Measurements from ENCODE around the gene INTS6. TPM values are rescaled to one million over a fixed set of nuclear protein-coding genes. Genes with fewer than 3 reads are reported as not detected.

The INTS6 gene
- total RNA-seq, 3 donors from 2014 or later (not counting 1 experiment from before 2014, with no cell fraction given): 89.2 to 142 (median 110) TPM

- Histone ChIP-seq H3K27me3 (ENCODE audit: control insufficient read depth, insufficient read depth, low read length) (no peaks in the 10 kb centered on the region), H3K4me1 (ENCODE audit: control insufficient read depth, insufficient read depth, low read length) (no peaks in the 10 kb centered on the region), H3K9me3 (ENCODE audit: control insufficient read depth, insufficient read depth, low read length) (no peaks in the 10 kb centered on the region), H3K36me3 (ENCODE audit: control insufficient read depth, insufficient read depth, low read length) (no peaks in the 10 kb centered on the region), H3K27ac (ENCODE audit: low read length) (no peak overlapping the region), H3K4me3 (ENCODE audit: low read length) (no peak overlapping the region)
- DNase-seq: no peak
- H3K27ac Mint-ChIP-seq: no peak overlapping the region
- ATAC-seq: no peak
- no peaks in the 10 kb centered on the region for H3K36me3 Mint-ChIP-seq
- H3K4me3 Mint-ChIP-seq: no peak overlapping the region
- H3K27me3 Mint-ChIP-seq (ENCODE audit: low read depth in 2 of 2): no peaks in the 10 kb centered on the region
- TF ChIP-seq CTCF (IDR thresholded peaks at IDR 0.05): no peak
- intact Hi-C loops (cut with micrococcal nuclease): no loop called here
- H3K4me1 Mint-ChIP-seq: no peaks in the 10 kb centered on the region
- H3K9me3 Mint-ChIP-seq: no peaks in the 10 kb centered on the region
These were observed 103.8 kb downstream of the INTS6 start for GRCh38 chr13:51349016-51349415.

- intact Hi-C loops (cut with micrococcal nuclease): no loop called here
- Histone ChIP-seq H3K9me3 (ENCODE audit: control insufficient read depth, insufficient read depth, low read length) (no peaks in the 10 kb centered on the region), H3K27me3 (ENCODE audit: control insufficient read depth, insufficient read depth, low read length) (no peaks in the 10 kb centered on the region), H3K4me1 (ENCODE audit: control insufficient read depth, insufficient read depth, low read length) (no peaks in the 10 kb centered on the region), H3K27ac (ENCODE audit: low read length) (no peak overlapping the region), H3K4me3 (ENCODE audit: low read length) (no peak overlapping the region), H3K36me3 (ENCODE audit: control insufficient read depth, insufficient read depth, low read length) (no peaks in the 10 kb centered on the region)
- ATAC-seq (no peak), DNase-seq (no peak)
- TF ChIP-seq CTCF (IDR thresholded peaks at IDR 0.05): no peak
- Mint-ChIP-seq H3K9me3 (no peaks in the 10 kb centered on the region), H3K4me1 (no peaks in the 10 kb centered on the region), H3K27me3 (ENCODE audit: low read depth in 2 of 2) (no peaks in the 10 kb centered on the region), H3K27ac (no peak overlapping the region), H3K4me3 (no peak overlapping the region), H3K36me3 (no peaks in the 10 kb centered on the region)
- WGBS (ENCODE audit: insufficient coverage): 89% methylated on average over 10 of the region's 10 CpGs
These were observed 104.5 kb downstream of the INTS6 start for GRCh38 chr13:51348069-51348967.

- H3K27ac ChIP-seq (ENCODE audit: low read length): no peak overlapping the region
- no peak overlapping the region for H3K4me3 Mint-ChIP-seq
- no peak for DNase-seq
- H3K4me3 ChIP-seq (ENCODE audit: low read length): no peak overlapping the region
- intact Hi-C loops (cut with micrococcal nuclease): no loop called here
- H3K27ac Mint-ChIP-seq: no peak overlapping the region
- no peaks in the 10 kb centered on the region for H3K4me1 ChIP-seq (ENCODE audit: control insufficient read depth, insufficient read depth, low read length)
- no peaks in the 10 kb centered on the region for H3K27me3 ChIP-seq (ENCODE audit: control insufficient read depth, insufficient read depth, low read length)
- no peaks in the 10 kb centered on the region for H3K36me3 Mint-ChIP-seq
- no peaks in the 10 kb centered on the region for H3K36me3 ChIP-seq (ENCODE audit: control insufficient read depth, insufficient read depth, low read length)
- no peak for ATAC-seq
- WGBS (ENCODE audit: insufficient coverage): 95% methylated on average over 9 of the region's 9 CpGs
- H3K9me3 ChIP-seq (ENCODE audit: control insufficient read depth, insufficient read depth, low read length): no peaks in the 10 kb centered on the region
- no peaks in the 10 kb centered on the region for H3K9me3 Mint-ChIP-seq
- TF ChIP-seq CTCF (IDR thresholded peaks at IDR 0.05): no peak
- H3K4me1 Mint-ChIP-seq: no peaks in the 10 kb centered on the region
- no peaks in the 10 kb centered on the region for H3K27me3 Mint-ChIP-seq (ENCODE audit: low read depth in 2 of 2)
These were observed 105.7 kb downstream of the INTS6 start for GRCh38 chr13:51347099-51347498.

GRCh38 chr13:51346397-51346796 lies 106.4 kb downstream of the INTS6 start:
- Mint-ChIP-seq H3K4me1 (no peaks in the 10 kb centered on the region), H3K27me3 (ENCODE audit: low read depth in 2 of 2) (no peaks in the 10 kb centered on the region), H3K27ac (no peak overlapping the region), H3K36me3 (no peaks in the 10 kb centered on the region), H3K4me3 (no peak overlapping the region), H3K9me3 (no peaks in the 10 kb centered on the region)
- DNase-seq (no peak), ATAC-seq (no peak)
- intact Hi-C loops (cut with micrococcal nuclease): no loop called here
- no peak for TF ChIP-seq CTCF (IDR thresholded peaks at IDR 0.05)
- WGBS (ENCODE audit: insufficient coverage): 90% methylated on average over 1 of the region's 2 CpGs
- no peak overlapping the region for H3K4me3 ChIP-seq (ENCODE audit: low read length)
- H3K36me3 ChIP-seq (ENCODE audit: control insufficient read depth, insufficient read depth, low read length): no peaks in the 10 kb centered on the region
- H3K27me3 ChIP-seq (ENCODE audit: control insufficient read depth, insufficient read depth, low read length): no peaks in the 10 kb centered on the region
- H3K27ac ChIP-seq (ENCODE audit: low read length): no peak overlapping the region
- no peaks in the 10 kb centered on the region for H3K4me1 ChIP-seq (ENCODE audit: control insufficient read depth, insufficient read depth, low read length)
- H3K9me3 ChIP-seq (ENCODE audit: control insufficient read depth, insufficient read depth, low read length): no peaks in the 10 kb centered on the region
